SK-N-MC (cell line): ENCODE measurements around the gene ECHS1.
"Not testable (repeated sequence)": the region's sequence is repeated elsewhere in the genome, so short reads cannot be mapped to it uniquely, and the experiment has no call there.

Experiments used
- DNase-seq: peaks from one replicate; pipeline ENCODE4 v3.0.0-alpha.2; 2011; ENCODE audit warnings: low read depth, low spot score
- H3K27ac ChIP-seq: fragments of 200-600 bp; sonication (generic); 2 replicates; pipeline ENCODE4 v1.5.1; 2016; ENCODE audit warnings: mixed run types
- H3K36me3 ChIP-seq: fragments of 200-600 bp; sonication (generic); 2 replicates; pipeline ENCODE4 v1.6.1; 2017; ENCODE audit warnings: antibody characterized with exemption, low read length, mixed read lengths; ENCODE audit not compliant: insufficient read depth
- H3K4me3 ChIP-seq: fragments of 200-600 bp; sonication (generic); 2 replicates; pipeline ENCODE4 v1.5.1; 2016
- H3K9ac ChIP-seq: fragments of 200-600 bp; sonication (generic); 2 replicates; pipeline ENCODE4 v1.8.0; 2017; ENCODE audit warnings: mixed run types, mixed read lengths; ENCODE audit not compliant: insufficient read length
- H3K9me3 ChIP-seq: fragments of 200-600 bp; sonication (generic); 2 replicates; pipeline ENCODE4 v1.6.1; 2017; ENCODE audit warnings: low read depth, mild to moderate bottlenecking, antibody characterized with exemption, low read length, moderate library complexity, mixed read lengths
- EZH2 ChIP-seq: fragments of 200-600 bp; sonication (generic); IDR thresholded peaks from one replicate; pipeline ENCODE4 v1.6.1; 2017; ENCODE audit warnings: antibody characterized with exemption
- FOXP2 ChIP-seq: optimal IDR thresholded peaks from 2 replicates; pipeline ENCODE3; 2011; ENCODE audit warnings: mild to moderate bottlenecking, moderate library complexity; ENCODE audit not compliant: insufficient read depth; ENCODE audit errors: extremely low read length, control extremely low read depth
- POLR2AphosphoS5 ChIP-seq: IDR thresholded peaks from 2 replicates; pipeline ENCODE4 v1.6.1; 2012; ENCODE audit warnings: mild to moderate bottlenecking, low read depth, low read length, borderline replicate concordance

ECHS1 gene

DNA sequence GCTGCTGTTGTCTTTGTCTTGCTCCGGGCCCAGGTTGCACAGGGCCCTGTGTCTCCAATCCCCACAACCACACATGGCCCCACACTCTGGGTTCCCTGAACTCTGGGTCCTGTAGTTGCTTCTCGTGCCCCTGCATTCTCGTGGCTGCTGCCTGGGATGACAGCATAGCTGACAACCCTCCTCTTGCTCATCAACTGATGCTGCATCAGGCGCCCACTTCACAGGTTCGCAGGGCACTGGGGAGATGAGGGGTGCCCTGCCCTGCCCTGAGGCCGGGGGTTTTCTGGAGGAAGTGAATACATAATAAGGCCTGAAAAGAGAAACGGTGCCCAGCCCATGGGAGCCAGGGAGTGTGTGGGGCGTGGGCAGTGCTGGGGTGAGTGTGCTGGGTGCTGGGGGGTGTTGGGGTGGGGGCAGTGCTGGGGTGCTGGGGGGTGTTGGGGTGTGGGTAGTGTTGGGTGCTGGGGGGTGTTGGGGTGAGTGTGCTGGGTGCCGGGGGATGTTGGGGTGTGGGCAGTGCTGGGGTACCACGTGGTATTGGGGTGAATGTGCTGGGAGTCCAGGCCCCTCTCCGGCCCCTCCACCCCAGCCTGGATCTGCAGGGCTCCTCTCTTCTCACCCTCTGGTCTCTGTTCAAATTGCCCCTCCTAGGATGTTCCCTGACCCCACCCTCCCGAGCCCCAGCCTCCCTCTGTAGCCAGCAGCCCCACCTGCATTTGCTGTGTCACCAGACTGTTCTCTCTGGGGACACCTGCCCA is 18.8 kb upstream of the ECHS1 start:
- DNase-seq: no peak
- TF ChIP-seq FOXP2 (no peak), POLR2AphosphoS5 (no peak), EZH2 (no peak)
- H3K36me3 ChIP-seq: no peaks in the 10 kb centered on the region; the same call in 1 of the 2 replicates
- H3K27ac ChIP-seq: no peak overlapping the region
- no peak overlapping the region for H3K9ac ChIP-seq
- H3K9me3 ChIP-seq: no peaks in the 10 kb centered on the region
- H3K4me3 ChIP-seq: no peak overlapping the region

DNA sequence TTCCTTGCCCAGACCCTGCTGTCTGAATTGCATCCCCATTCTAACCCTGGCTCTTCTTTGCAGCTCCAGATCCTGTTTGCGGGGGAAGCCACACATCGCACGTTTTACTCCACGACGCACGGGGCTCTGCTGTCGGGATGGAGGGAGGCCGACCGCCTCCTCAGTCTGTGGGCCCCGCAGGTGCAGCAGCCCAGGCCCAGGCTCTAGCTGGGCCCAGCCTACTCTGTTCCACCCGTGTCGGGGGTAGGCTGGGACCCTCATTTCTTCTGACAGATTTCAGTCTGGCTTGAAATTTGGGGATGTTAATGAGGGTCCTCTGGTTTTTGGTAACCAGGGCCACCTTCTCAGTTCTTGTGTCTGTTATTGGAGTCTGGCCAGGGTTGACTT is 18.1 kb upstream of the ECHS1 start:
- no peak for DNase-seq
- no peak overlapping the region for H3K4me3 ChIP-seq
- H3K36me3 ChIP-seq: no peaks in the 10 kb centered on the region; the same call in 1 of the 2 replicates
- no peak overlapping the region for H3K27ac ChIP-seq
- H3K9me3 ChIP-seq: no peaks in the 10 kb centered on the region
- H3K9ac ChIP-seq: no peak overlapping the region
- TF ChIP-seq EZH2 (no peak), FOXP2 (no peak), POLR2AphosphoS5 (no peak)

DNA sequence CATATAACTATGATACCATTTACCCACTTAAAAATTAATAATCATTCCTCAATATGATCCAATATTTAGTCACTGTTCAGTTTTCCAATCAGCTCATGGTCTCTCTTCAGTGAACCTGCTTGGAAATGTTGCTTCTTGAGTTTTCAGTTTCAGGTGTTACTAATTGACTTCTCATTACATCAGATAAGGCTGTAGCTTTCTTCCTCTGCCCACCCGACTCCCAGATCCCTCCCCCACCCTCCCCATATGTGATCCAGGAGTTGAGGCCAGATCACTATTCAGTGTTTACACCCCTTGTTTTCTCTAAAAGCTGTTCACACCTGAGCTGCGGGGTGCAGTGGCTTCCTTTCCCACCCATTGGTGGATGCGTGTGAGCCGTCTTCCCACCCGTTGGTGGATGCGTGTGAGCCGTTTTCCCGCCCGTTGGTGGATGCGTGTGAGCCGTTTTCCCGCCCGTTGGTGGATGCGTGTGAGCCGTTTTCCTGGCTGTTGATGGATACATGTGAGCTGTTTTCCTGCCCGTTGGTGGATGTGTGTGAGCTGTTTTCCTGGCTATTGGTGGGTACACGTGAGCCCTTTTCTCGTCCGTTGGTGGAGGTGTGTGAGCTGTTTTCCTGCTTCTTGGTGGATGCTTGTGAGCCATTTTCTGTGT is 17.6 kb upstream of the ECHS1 start:
- H3K27ac ChIP-seq: no peak overlapping the region
- TF ChIP-seq POLR2AphosphoS5 (no peak), FOXP2 (no peak), EZH2 (no peak)
- H3K36me3 ChIP-seq: no peaks in the 10 kb centered on the region
- H3K9me3 ChIP-seq: no peaks in the 10 kb centered on the region
- no peak for DNase-seq
- H3K9ac ChIP-seq: no peak overlapping the region
- no peak overlapping the region for H3K4me3 ChIP-seq

DNA sequence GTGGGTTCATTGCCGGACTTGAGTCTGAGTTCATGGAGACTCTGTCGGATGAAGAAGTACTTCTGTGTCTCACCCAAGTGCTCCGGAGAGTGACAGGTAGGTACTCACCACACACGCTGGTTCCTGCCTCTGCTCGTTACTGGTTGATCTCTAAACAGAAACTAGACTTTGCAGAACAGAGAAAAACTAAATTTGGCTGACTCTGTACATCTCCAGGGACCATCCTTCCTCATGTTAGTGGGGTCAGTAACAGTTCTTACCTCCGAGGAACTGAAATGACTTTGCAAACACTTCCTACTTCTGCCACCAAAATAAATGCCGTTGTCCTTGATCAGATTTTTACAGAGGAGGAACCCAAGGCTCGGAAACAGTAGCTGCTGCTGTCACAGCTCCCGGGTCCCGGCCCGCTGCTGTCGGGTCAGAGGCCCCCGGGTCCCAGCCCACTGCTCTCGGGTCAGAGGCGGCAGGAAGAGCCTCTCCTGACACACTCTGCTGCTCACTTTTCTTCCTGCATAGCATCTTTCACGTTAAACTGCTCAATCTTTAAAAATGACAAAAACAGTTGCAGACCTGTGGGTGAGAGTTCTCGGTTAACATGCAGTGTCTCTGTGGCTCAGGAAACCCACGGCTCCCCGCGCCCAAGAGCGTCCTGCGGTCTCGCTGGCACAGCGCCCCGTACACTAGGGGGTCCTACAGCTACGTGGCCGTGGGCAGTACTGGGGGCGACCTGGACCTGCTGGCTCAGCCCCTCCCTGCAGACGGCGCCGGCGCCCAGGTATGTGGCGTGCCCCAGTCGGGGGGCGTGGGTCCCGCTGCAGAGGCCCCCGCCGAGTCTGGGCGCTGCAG is 16.0 kb upstream of the ECHS1 start:
- no peak for DNase-seq
- TF ChIP-seq EZH2 (no peak), POLR2AphosphoS5 (no peak), FOXP2 (no peak)
- H3K36me3 ChIP-seq: no peaks in the 10 kb centered on the region
- no peak overlapping the region for H3K4me3 ChIP-seq
- H3K9me3 ChIP-seq: no peaks in the 10 kb centered on the region
- H3K9ac ChIP-seq: no peak overlapping the region
- H3K27ac ChIP-seq: no peak overlapping the region

DNA sequence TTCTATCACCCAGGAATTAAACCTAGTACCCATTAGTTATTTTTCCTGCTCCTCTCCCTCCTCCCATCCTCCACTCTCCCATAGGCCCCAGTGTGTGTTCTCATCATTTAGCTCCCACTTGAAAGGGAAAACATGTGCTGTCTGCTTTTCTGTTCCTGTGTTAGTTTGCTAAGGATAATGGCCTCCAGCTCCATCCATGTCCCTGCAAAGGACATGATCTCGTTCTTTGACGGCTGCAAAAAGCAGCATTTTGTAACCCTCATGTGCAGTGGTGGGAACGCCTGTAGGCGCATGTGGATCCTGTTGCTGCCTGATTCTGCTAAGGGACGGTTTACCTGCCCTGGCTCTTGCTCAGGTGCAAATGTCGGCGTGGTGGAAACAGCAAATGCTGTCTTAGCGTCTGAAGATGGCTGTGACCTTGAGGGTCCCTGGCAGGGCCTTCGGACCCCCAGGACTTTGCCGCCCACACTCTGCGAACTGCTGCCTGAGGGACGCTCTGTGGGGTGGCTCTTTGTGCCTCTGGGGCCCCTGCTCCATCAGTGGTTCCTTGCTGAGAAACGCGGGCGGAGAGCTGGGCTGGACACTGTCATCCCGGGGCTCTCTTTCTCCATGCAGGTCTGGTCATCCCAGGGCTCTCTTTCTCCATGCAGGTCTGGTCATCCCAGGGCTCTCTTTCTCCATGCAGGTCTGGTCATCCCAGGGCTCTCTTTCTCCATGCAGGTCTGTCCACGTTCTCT is 15.2 kb upstream of the ECHS1 start:
- Histone ChIP-seq H3K27ac (no peak overlapping the region), H3K9ac (no peak overlapping the region), H3K9me3 (no peaks in the 10 kb centered on the region), H3K4me3 (no peak overlapping the region), H3K36me3 (no peaks in the 10 kb centered on the region)
- no peak for DNase-seq
- no peak for TF ChIP-seq FOXP2
- no peak for TF ChIP-seq EZH2
- TF ChIP-seq POLR2AphosphoS5: no peak

DNA sequence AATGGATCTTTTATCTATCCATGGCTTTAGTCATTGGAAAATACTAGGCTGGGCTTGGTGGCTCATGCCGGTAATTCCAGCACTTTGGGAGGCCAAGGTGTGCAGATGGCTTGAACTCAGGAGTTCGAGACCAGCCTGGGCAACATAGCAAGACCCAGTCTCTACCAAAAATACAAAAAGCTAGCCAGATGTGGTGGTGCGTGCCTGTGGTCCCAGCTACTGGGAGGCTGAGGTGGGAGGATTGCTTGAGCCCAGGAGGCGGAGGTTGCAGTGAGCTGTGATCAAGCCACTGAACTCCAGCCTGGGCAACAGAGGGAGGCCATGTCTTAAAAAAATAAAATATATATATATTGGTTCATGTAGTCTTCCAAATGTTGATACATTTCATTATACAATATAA is 13.8 kb upstream of the ECHS1 start:
- H3K9me3 ChIP-seq, H3K9ac ChIP-seq, H3K4me3 ChIP-seq, DNase-seq, H3K36me3 ChIP-seq, H3K27ac ChIP-seq: not testable (repeated sequence)

DNA sequence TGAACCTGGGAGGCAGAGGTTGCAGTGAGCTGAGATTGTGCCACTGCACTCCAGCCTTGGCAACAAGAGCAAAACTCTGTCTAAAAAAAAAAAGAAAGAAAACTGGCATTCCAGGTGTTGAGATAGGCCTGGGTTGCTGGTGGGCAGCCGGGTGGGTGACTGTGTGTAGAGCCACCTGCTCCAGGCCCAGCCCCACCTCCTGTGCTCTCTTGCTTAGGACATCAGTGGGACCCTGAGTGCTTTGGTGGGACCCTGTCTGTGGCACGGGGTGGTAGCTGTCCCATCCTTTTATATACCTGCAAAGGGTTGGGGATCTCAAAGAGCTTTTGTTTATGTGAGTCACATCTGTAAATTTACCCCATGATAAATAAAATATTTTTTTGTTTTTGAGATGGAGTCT is 12.1 kb upstream of the ECHS1 start:
- no peak for TF ChIP-seq FOXP2
- TF ChIP-seq POLR2AphosphoS5: no peak
- TF ChIP-seq EZH2: no peak
- H3K27ac ChIP-seq: no peak overlapping the region
- H3K4me3 ChIP-seq: no peak overlapping the region
- H3K9me3 ChIP-seq: no peaks in the 10 kb centered on the region
- H3K36me3 ChIP-seq: no peaks in the 10 kb centered on the region
- H3K9ac ChIP-seq: no peak overlapping the region
- no peak for DNase-seq

DNA sequence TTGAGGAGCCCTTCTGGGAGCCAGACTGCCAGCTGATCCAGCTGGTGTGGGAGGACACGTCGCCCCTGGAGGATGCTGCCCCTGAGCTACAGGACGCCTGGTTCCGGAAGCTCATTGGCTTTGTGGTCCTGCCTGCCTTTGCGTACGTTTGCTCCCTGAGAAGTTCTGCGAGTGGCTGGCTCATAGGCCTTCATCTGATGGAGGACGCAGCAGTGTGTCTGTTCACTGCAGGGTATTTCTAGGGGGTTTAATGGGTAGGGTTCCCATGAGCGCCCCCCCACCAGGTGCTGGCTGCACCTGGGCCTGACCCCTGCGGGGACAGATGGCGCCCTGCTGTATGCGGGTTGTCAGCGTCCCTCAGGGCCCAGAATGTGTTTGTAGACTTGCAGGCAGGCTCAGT is 10.9 kb upstream of the ECHS1 start:
- no peak overlapping the region for H3K4me3 ChIP-seq
- H3K9ac ChIP-seq: no peak overlapping the region
- H3K27ac ChIP-seq: no peak overlapping the region
- no peaks in the 10 kb centered on the region for H3K36me3 ChIP-seq
- TF ChIP-seq POLR2AphosphoS5: no peak
- no peak for TF ChIP-seq EZH2
- TF ChIP-seq FOXP2: no peak
- H3K9me3 ChIP-seq: no peaks in the 10 kb centered on the region
- no peak for DNase-seq
